HepG2 (cell line): ENCODE data around the gene EVL.

Experiments
- HNRNPK ChIP-seq: fragments of 200-400 bp; formaldehyde crosslinking; IDR thresholded peaks from 2 replicates; pipeline ENCODE4 v1.6.1; 2018; ENCODE audit warnings: low read length, low read depth, moderate library complexity, mild to moderate bottlenecking; ENCODE audit not compliant: poor library complexity, severe bottlenecking
- RAD21 ChIP-seq: fragments of 450-650 bp; formaldehyde crosslinking; IDR thresholded peaks from 2 replicates; pipeline ENCODE4 v1.5.0; 2020; ENCODE audit warnings: mild to moderate bottlenecking

DNA sequence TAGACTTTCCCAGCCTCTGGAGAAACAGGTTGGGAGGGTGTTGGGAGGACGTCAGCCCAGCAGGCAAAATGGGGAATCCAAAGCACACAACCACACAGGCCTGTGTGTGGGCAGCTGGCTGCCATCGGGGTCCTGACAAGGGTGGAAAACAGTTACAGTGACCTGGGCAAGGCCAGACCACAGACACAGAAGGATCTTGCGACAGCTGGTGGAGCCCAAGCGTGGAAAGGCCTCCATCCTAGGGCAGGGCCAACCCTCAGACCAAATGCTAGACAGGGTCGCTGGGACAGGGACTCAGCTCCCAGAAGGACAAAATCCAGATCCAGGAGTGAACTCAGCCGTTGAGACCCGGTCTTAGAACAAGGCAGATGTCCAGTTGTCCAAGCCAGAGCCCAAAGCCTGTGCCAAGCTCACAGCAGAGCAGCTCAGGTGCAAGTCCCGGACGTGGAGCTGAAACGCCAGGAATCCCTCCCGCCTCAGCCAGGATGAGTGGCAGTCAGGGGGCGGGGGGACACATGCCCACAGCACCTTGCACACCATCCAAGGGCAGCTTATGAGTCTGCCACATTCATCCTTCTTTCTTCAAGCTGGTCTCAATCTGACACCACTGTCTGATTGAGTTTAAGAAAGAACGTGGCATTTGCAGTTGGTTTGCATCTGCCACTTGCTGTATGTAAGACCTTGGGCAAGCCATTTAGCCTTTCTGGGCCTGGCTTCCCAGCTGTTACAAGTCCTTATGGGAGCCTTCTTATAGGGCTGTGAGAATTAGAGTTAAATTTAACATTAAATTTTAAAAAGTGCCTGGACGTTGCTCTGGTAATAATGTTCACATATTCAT lies 56.6 kb downstream of the EVL start:
- no peak for TF ChIP-seq HNRNPK
- no peak for TF ChIP-seq RAD21 (CRISPR knock-in tag)
